ENCODE results near the gene MCTP2.

Gene MCTP2

DNA sequence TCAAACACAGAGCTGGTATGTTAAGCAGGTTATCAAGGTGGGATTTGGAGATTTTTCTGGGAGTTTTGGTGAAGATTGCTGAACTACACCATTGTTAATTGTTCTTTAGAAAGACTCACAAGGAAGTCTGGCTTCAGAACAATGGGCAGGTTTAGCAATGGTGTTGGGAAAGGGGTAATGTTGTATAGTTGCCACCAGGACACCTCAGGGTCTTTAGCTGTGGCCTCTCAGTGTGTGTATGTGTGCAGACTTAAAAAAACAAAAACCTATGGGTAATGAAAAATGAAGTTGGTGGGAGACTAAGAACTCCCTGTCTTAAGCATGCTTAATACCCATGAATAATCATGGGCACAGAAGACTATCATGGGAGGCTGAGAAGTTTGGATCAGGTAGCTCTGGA, 91.7 kb downstream of the MCTP2 start:
- TF ChIP-seq, protein P1, sequence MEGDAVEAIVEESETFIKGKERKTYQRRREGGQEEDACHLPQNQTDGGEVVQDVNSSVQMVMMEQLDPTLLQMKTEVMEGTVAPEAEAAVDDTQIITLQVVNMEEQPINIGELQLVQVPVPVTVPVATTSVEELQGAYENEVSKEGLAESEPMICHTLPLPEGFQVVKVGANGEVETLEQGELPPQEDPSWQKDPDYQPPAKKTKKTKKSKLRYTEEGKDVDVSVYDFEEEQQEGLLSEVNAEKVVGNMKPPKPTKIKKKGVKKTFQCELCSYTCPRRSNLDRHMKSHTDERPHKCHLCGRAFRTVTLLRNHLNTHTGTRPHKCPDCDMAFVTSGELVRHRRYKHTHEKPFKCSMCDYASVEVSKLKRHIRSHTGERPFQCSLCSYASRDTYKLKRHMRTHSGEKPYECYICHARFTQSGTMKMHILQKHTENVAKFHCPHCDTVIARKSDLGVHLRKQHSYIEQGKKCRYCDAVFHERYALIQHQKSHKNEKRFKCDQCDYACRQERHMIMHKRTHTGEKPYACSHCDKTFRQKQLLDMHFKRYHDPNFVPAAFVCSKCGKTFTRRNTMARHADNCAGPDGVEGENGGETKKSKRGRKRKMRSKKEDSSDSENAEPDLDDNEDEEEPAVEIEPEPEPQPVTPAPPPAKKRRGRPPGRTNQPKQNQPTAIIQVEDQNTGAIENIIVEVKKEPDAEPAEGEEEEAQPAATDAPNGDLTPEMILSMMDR (IDR thresholded peaks at IDR 0.05; ENCODE audit: insufficient read depth, low read length, poor library complexity, severe bottlenecking): no peak
- Histone ChIP-seq H3K36me3 (ENCODE audit: control insufficient read depth, insufficient read depth, low read length) (no peaks in the 10 kb centered on the region), H3K27me3 (replicated peaks; ENCODE audit: control insufficient read depth, insufficient read depth, low read length) (no peaks in the 10 kb centered on the region), H3K4me3 (replicated peaks; ENCODE audit: low read depth, low read length) (no peak overlapping the region)
- DNase-seq (ENCODE audit: extremely low read depth, insufficient read length): no peak

DNA sequence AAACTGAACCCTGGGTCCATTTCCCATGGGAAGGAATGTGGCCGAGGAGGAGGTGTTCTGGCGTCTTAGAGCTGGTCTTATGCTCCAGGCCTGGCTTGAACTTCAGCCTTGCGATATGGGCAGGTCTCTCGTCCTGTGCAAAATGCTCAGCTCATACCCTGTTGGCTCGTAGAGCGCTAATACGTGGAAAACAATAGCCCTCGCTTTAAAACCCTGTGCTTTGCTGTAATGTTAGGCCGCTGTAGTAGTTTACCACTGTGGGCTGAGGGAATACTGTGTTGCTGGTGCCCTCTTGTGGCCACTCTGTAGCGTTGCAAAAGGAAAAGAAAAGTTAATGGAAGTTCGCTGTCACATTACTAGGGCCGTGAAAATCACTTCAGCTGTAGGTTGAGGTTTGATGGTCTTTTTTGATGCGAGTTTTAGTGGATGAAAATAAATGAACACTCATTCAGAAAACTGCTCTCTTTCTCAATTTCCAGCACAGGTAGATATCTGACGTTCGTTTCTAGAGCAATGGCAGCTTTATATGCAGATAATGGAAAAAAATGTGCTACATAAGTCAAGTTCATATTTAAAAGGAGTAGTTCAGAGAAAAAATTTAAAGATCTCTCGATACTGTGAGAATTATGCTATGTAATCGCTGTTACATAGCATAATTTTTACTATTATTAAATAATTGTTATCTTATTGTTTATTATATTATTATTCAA, 92.9 kb downstream of the MCTP2 start:
- Histone ChIP-seq H3K27me3 (replicated peaks; ENCODE audit: control insufficient read depth, insufficient read depth, low read length) (no peaks in the 10 kb centered on the region), H3K4me3 (replicated peaks; ENCODE audit: low read depth, low read length) (no peak overlapping the region), H3K36me3 (ENCODE audit: control insufficient read depth, insufficient read depth, low read length) (no peaks in the 10 kb centered on the region)
- no peak for DNase-seq (ENCODE audit: extremely low read depth, insufficient read length)
- TF ChIP-seq, protein P1 (IDR thresholded peaks at IDR 0.05; ENCODE audit: insufficient read depth, low read length, poor library complexity, severe bottlenecking): peak; percentile 85

DNA sequence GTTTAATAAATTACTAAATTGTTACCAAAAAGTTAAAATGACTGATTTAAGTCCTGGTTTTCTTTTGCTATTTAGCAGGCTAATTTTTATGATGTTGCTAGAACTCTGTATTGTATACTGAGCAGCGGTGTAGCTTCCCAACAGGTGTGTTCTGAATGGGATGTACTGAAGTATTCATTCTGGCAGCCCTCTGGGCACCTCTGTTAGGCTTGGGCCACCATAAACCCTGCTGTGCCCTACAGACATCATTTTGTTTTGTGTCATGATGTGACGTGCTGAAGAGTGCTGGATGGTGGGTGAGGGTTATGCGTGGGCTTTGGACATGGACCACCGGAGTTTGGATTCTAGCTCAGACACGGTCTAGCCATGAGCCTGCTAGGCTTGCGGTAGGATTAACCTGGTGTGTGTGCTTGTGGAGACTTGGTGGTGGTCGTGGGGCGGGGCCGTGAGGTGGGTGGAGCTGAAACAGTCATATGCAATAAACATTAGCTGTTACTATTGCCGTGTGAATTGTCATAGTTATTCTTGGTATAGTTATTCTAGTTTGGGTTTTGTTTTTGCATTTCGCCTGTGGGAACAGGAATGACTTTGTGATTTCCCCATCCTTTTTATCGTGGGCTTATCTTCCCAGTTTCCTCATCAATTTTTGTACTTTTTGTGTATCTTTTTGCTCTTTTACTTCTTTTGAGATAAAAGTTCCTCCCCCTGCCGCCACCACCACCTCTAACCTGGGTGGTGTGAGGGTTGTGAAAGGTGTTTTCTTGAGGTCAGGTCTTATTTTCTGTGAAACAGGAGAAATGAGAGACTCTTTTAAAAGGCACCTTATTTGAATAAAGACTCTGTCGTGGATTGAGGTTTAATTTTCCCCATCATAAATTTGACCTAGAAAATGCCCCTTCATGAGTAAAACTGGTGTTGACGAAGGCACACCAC, 93.7 kb downstream of the MCTP2 start:
- H3K4me3 ChIP-seq (replicated peaks; ENCODE audit: low read depth, low read length): no peak overlapping the region
- no peak for DNase-seq (ENCODE audit: extremely low read depth, insufficient read length)
- H3K27me3 ChIP-seq (replicated peaks; ENCODE audit: control insufficient read depth, insufficient read depth, low read length): no peaks in the 10 kb centered on the region
- no peaks in the 10 kb centered on the region for H3K36me3 ChIP-seq (ENCODE audit: control insufficient read depth, insufficient read depth, low read length)
- TF ChIP-seq, protein P1 (IDR thresholded peaks at IDR 0.05; ENCODE audit: insufficient read depth, low read length, poor library complexity, severe bottlenecking): no peak

DNA sequence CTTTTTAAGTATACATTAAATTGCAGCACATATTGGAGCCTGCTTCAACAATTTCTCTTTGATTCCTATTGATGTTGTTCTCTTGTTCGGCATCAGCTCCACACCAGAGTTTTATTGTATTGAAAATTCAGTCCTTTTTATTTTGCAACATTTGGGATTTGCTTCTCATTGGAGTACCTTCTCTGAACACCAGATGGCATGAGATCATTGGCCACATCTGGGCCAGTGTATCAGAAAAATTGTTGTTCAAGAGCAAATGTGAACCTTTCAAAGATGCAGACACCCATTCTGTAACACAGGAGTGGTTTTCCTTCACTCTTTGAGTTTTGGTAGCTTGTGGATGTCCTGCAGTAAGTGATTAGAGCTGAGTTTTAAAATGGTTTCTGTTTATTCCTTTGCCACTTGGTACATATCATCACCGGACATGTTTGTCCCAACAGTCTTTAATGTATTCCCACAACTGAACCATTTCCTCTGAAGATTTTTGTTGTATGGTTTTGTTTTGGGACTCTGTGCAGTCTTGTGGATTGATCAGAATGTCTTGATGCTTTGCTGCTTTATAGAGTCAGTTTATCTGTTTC, 96.1 kb downstream of the MCTP2 start:
- TF ChIP-seq, protein P1 (IDR thresholded peaks at IDR 0.05; ENCODE audit: insufficient read depth, low read length, poor library complexity, severe bottlenecking): peak; percentile 57
- Histone ChIP-seq H3K4me3 (replicated peaks; ENCODE audit: low read depth, low read length) (no peak overlapping the region), H3K36me3 (ENCODE audit: control insufficient read depth, insufficient read depth, low read length) (no peaks in the 10 kb centered on the region), H3K27me3 (replicated peaks; ENCODE audit: control insufficient read depth, insufficient read depth, low read length) (no peaks in the 10 kb centered on the region)
- DNase-seq (ENCODE audit: extremely low read depth, insufficient read length): no peak

DNA sequence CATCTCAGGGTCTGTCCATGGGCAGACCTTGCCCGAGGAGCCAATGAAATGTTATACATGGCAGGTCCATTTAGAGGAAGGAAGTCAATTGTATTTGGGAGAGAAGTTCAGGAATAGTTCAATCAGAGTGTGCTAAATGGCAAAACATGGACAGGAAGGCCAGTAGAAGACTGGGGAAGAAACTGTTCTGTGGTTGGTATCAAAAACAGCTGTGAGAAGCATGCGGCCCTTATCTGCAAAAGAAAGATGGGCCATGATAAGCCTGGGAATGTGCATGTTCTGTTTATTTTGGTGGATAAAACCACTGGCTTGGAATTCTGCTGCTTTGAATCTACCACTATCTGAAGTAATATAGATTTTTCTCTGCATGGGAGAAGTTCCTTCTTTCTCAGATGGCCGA, 100.4 kb downstream of the MCTP2 start:
- H3K36me3 ChIP-seq (ENCODE audit: control insufficient read depth, insufficient read depth, low read length): no peaks in the 10 kb centered on the region
- TF ChIP-seq, protein P1 (IDR thresholded peaks at IDR 0.05; ENCODE audit: insufficient read depth, low read length, poor library complexity, severe bottlenecking): no peak
- no peaks in the 10 kb centered on the region for H3K27me3 ChIP-seq (replicated peaks; ENCODE audit: control insufficient read depth, insufficient read depth, low read length)
- no peak overlapping the region for H3K4me3 ChIP-seq (replicated peaks; ENCODE audit: low read depth, low read length)
- DNase-seq (ENCODE audit: extremely low read depth, insufficient read length): no peak
